Measurements from ENCODE around the gene IFIT3.

GRCh38 chr10:89294721-89295239 lies 33.0 kb upstream of the IFIT3 start:
- TF ChIP-seq CTCF (IDR thresholded peaks at IDR 0.05 in 2 of 3, conservative IDR thresholded peaks at IDR 0.05 in 1 of 3; ENCODE audit: insufficient read depth in 2 of 3, low read depth in 1 of 3, low read length in 3 of 3) = no peak
- TF ChIP-seq RBM15 (IDR thresholded peaks at IDR 0.05; ENCODE audit: insufficient read depth, low read length) = no peak
- TF ChIP-seq BDP1 (IDR thresholded peaks at IDR 0.05; ENCODE audit: insufficient read depth, insufficient read length) = no peak
- no peak for TF ChIP-seq MYC (IDR thresholded peaks at IDR 0.05; ENCODE audit: low read depth, low read length)
- TF ChIP-seq MYC (CRISPR knock-in tag; IDR thresholded peaks at IDR 0.05; ENCODE audit: borderline replicate concordance, low read depth) = no peak

Data from K562 (cell line).